SW 1271 (cell line): Measurements from ENCODE around the gene KRT38.

Experiments
- DNase-seq, 2 experiments: peaks; one replicate each; lab custom pipeline; 2025; lab: John Stamatoyannopoulos, UW

Gene KRT38

DNA sequence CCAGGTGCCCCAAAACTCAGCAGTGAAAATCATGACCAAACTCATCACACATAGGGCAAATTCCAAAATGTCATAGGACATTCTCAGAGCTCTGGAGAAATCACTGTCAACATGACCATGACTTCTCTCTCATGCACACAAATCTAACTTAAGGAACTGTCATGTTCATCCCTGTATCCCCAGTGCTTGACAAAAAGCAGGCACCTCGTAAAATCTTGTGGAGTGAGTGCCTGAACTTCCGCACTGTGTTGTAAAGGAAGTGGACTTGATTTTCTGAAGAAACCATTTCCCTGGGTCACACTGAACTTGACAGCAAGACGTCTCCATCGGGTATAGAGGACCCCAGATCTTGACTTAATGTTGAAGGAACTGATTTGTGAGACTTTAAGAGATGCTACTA is 19.2 kb downstream of the KRT38 start:
- no peak for DNase-seq

- no peak for DNase-seq
These were observed 19.7 kb downstream of the KRT38 start for GRCh38 chr17:41421116-41421515.

DNA sequence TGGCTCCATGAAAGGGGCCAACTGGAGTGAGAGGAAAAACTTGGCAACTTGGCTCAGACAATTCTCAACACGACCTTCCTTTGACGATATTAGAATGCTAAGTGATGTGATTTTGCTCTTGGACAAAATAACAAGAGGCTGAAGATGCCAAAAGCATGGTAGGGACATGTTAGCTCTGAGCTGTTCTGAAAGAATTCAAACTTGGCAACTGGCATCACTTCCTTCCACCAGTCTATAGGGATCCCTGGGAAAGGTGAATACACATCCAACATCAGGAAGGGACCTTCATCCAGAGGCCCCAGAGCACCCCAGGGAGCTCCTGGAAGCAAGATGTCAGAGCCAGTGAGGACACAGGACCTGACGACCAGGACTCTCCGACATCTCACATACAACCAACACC is 20.6 kb downstream of the KRT38 start:
- no peak for DNase-seq

DNA sequence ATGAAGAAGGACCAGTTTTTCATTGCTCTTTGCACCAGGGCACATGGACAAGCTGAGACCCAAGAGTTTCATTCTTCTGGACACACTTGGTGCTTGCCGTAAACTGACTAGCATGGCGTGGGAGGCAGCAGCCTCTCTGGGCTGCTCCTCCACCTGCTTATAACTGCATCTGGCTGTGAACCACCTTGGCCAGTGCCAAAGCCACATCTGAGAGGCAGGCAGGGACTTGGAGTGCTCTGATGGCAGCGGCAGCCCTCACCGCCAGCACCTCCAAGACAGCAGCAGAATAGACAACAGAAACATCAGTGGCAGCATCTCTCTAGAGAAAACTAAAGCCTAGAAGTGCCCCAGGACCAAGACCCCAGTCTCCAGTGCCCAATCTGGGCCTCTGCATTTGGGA is 21.1 kb downstream of the KRT38 start:
- DNase-seq, result no peak

DNA sequence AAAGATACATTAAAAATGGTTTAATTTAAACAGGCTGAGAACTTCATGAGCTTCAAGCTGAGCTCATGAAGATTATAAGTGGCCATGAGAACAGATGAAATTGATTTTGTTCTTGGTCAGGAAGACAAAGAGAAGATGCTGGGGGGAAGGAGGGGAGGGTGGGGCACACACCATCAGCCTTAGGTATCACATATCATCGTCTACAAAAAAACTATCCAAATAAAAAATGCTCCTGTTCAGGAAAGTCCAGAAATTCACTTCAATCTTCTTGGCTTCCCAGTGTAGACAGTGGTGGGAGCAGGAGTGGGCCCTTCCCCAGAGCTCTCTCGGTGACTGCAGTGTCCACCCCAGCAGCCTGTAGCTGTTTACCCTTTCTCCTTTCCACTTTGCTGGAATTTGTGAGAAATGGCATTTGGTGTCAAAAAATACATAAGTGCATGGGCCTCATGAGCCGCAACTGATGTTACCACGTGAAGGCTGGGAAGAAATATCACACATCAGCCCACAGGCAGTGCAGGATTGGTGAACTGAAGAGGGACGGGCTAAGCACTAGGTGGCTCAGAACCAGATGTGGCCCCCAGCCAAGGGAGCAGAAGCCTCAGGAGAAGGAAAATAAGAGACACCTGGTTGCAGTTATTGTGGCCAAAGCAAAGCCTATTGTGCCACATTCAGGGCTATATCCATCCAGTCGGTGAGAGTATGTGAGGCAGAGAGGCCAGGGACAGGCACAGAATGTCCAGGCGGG is 22.5 kb downstream of the KRT38 start:
- no peak for DNase-seq

DNA sequence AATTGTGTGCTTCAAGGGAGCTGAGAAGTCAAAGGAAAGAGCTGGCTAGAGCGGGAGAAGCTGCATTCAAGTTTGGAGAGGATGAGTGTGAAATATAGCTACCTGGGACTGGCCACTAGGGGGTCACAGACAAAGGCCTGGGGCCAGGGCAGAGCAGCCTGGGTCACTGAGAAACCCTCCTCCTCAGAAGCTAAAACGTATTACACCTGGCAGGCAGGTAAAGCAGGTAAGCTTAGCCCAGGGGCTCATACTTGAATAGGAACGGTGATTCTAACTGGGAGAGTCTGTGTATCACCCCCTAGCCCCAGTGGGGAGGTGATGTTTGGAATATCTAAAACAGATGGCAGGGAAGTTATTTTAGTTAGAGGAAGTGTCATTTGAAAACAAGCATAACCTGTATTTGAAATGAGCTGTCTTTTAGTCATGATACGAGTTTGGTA is 23.2 kb downstream of the KRT38 start:
- DNase-seq, result no peak

- no peak for DNase-seq
These were observed 23.7 kb downstream of the KRT38 start for GRCh38 chr17:41417127-41417526.

DNA sequence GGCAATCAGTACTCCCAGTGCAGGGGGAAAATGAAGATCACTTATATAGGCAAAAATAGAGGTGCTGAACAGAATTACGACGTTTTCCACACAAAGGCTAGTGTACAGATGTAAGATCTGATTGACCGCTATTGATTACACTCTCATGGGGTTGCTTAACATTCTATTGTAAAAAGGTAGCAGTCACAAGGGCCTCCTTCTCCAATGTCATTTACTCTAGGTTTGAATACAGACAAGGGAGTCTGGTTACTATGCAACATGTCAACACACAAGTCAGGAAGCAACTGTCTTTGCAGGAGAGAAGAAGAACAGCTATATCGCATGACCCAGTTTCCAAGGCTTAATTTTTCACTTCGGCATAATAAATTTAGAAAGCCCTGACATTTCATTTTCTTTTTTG is 24.3 kb downstream of the KRT38 start:
- no peak for DNase-seq

- DNase-seq, result no peak
These were observed 24.9 kb downstream of the KRT38 start for GRCh38 chr17:41415833-41416335.

DNA sequence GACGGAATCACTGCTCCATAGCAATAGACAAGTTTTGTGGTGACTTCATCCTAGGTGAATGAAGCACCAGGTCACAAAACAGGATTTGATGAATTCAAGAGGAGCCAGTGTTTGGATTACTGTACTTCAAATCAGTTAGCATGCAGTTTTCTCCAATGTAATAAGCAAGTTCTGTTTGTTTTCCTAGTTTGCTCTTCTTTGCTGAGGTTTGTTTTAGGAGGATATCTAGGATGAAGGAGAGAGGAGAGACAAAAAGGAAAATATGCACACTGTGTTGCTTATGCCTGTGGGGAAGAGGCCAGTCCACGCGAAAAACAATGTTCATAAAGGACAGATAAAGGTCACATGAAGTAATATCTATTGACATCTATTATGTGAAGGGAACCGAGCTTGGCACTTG is 25.4 kb downstream of the KRT38 start:
- DNase-seq, result no peak

DNA sequence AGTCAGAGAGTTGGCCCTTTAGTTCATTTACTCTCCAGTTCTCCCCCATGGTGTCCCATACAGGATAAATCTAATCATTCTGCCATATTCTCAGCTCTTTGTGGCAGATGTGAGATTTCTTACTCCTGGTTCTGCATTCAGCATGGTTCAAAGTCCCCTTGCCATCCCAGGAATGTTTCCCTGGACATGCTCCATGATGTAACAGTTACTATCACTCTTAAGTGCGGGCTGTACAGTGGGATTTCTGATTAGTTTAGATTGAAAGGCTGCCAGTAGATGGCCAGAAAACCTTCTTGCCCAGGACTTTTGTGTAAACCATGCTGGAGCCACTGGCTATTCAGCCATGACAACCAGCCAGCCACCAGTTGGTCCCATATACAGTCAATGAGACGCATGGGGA is 26.8 kb downstream of the KRT38 start:
- no peak for DNase-seq

DNA sequence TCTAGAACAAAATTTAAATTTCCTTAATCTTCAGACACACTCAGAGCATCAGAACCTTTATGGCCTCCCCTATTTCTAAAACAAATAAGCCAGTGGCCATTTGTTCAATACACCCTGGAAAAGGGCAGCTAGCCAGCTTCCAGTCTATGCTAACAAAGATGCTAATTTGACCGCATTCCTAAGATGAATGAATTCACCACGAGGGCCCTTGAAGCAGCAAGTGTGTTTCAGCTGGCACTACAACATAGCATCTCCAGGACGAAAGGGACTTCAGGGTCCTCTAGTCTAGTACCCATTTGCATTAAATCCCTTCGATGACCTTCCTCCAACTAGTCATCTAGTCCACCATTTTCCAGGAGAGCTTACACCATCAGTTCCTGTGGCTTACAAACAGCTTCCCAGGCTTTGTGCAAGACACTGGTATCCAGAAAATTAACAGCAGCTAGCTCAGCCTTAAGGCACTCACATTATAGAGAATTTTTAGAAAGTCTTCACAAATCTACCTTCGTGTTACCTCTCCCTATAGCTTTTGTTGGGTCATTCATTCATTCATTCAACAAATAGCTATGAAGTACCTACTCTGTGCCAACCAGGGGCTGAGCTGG is 27.3 kb downstream of the KRT38 start:
- DNase-seq, result no peak

GRCh38 chr17:41411072-41411840 is 29.5 kb downstream of the KRT38 start:
- DNase-seq, result no peak

DNA sequence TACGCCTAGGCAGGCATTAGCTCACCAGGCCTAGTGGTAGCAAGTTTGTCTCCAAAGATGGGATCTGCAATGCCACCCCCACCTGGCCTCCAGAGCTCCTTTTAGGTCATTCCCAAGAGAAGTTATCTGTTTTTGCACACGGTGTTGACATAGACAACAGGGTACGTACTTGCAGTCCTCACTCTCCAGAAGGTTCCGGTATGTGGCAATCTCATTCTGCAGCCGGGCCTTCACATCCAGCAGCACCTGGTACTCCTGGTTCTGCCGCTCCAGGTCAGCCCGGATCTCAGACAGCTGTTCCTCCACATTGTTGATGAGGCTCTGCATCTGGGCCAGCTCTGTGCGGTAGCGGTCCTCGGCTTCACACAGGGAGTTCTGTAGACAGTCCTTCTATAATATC is 33.6 kb downstream of the KRT38 start:
- no peak for DNase-seq

DNA sequence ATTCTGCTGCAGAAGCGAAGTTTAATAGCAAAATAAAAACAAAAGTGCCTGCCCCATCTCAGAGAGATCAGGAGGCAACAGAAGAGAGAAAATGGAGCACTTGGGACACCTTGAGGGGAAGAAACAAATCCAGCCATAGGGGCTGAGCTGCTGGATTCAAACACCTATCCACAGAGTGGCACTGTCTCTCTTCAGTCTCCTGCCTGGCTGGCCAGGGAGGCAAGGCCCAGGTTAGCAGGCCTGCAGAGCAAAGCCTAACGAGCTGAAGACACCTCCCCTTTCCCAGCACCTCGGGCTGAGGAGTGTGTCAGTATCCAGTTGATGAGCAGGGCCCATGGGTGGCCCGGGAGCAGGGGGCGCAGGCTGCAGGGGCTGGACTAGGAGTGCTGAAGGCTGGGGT is 34.6 kb downstream of the KRT38 start:
- no peak for DNase-seq

GRCh38 chr17:41404024-41404671 is 36.6 kb downstream of the KRT38 start:
- DNase-seq, result peak; percentile 39 to 84

DNA sequence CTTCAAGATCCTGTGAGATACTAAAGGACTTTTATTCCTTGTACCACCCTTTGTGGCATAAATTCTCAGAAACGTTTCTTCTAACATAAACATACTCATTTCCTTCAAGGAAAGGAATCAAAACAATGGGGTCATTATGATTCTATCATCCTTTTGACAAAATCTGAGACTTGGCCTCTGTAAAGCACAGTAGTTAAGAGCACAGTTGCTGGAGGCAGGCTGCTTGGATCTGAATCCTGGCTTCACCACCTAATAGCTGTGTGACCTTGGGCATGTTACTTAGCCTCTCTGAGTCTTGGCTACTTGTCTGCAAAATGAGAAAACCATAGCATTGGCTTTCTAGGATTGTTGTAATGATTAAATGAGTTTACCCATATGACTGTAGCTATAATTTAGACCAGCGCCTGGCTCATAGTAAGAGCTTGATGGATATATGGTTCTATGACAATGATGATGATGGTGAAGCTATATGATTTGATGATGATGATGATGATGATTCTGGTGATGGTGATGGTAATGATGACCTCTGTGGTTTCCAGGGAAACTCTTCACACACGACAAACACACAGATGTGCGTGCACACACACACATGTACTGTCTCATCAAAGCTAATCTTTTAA is 37.3 kb downstream of the KRT38 start:
- DNase-seq, result no peak

GRCh38 chr17:41402161-41402560 is 38.6 kb downstream of the KRT38 start:
- DNase-seq, result no peak

- no peak for DNase-seq
These were observed 43.7 kb downstream of the KRT38 start, which contains the start of gene KRT31 for GRCh38 chr17:41396996-41397660. Gene KRT31 (minus strand): TSS chr17:41397608. CDS start chr17:41397539, 69 bp downstream.

- DNase-seq, result no peak
These were observed 44.4 kb downstream of the KRT38 start for GRCh38 chr17:41396340-41396739.

- no peak for DNase-seq
These were observed 45.2 kb downstream of the KRT38 start for GRCh38 chr17:41395611-41396010.
